Esophagus muscularis mucosa (tissue), 4 donors: ENCODE measurements around the gene SCYL3.

Experiments used
- EP300 ChIP-seq: sonication (generic); formaldehyde crosslinking; IDR thresholded peaks from one replicate; pipeline ENCODE4 v1.6.1; 2017; ENCODE audit warnings: antibody characterized with exemption
- POLR2A ChIP-seq: fragments of 450-650 bp; IDR thresholded peaks from one replicate; pipeline ENCODE4 v1.6.1; 2017; ENCODE audit warnings: antibody characterized with exemption, moderate library complexity, mild to moderate bottlenecking, low read depth
- TF ChIP-seq, protein P1 (sequence below), 3 experiments: fragments of 200-600 bp in 2 of 3; fragments of 450-650 bp in 1 of 3; sonication (generic) in 2 of 3; IDR thresholded peaks; one replicate each; pipeline ENCODE4 v1.5.1; 2017 to 2019; ENCODE audit warnings: antibody characterized with exemption in 3 of 3, mild to moderate bottlenecking in 2 of 3, moderate library complexity in 1 of 3

DNA sequence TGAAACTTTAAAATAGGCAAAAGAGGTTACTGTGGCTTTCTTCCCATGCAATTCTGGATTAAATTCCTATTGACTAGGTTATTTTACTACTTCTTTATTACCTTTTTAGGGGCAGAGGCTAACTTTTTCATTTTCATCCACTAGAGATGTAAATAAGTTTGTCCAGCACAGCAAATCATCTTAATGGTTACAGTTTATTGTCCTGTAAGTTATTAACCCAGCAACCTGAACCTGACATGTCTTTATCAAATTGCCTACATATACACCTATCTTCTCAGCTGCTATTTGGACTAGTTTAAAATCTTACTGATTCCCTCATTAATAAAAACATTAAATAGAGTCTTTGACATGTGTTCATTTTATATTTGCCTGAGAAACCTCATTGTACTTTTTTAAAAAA is 6.9 kb upstream of the SCYL3 start:
- TF ChIP-seq POLR2A (no peak), EP300 (no peak)
- TF ChIP-seq, protein P1, sequence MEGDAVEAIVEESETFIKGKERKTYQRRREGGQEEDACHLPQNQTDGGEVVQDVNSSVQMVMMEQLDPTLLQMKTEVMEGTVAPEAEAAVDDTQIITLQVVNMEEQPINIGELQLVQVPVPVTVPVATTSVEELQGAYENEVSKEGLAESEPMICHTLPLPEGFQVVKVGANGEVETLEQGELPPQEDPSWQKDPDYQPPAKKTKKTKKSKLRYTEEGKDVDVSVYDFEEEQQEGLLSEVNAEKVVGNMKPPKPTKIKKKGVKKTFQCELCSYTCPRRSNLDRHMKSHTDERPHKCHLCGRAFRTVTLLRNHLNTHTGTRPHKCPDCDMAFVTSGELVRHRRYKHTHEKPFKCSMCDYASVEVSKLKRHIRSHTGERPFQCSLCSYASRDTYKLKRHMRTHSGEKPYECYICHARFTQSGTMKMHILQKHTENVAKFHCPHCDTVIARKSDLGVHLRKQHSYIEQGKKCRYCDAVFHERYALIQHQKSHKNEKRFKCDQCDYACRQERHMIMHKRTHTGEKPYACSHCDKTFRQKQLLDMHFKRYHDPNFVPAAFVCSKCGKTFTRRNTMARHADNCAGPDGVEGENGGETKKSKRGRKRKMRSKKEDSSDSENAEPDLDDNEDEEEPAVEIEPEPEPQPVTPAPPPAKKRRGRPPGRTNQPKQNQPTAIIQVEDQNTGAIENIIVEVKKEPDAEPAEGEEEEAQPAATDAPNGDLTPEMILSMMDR (IDR thresholded peaks at IDR 0.05): no peak
